Measurements from ENCODE around the gene SP6. TPM values are rescaled to one million over a fixed set of nuclear protein-coding genes. Genes with fewer than 3 reads are reported as not detected.

SP6 gene
- total RNA-seq, 1 experiment from 2014 or later, result 3.3 TPM

DNA sequence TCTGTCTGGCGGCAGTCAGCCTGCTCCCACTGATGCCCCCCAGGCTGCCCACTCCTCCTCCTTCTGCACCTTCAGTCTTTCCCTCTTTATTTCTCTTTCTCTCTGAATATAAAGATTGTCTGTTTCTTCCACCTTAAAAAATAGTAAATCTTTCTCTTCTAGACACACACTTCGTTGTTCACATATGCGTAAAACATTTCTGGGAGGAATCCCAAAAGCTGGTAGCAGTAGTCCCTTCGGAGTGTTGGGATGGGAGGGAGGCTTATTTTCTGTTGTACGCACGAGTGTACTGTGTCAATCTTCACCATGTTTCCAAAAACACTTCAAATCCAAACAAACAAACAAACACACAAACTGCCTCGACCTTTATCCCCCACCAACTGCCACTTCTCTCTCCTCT, 39.3 kb downstream of the SP6 start:
- TF ChIP-seq E2F1 (CRISPR knock-in tag; IDR thresholded peaks at IDR 0.05) (no peak), HMGA2 (CRISPR knock-in tag; IDR thresholded peaks at IDR 0.05) (no peak), ZBTB21 (CRISPR knock-in tag; IDR thresholded peaks at IDR 0.05; ENCODE audit: borderline replicate concordance) (no peak), ZNF416 (CRISPR knock-in tag; IDR thresholded peaks at IDR 0.05) (no peak), RORB (CRISPR knock-in tag; IDR thresholded peaks at IDR 0.05) (no peak), ZSCAN18 (CRISPR knock-in tag; IDR thresholded peaks at IDR 0.05) (no peak), ZNF219 (CRISPR knock-in tag; IDR thresholded peaks at IDR 0.05; ENCODE audit: borderline replicate concordance) (no peak), GTF2I (CRISPR knock-in tag; conservative IDR thresholded peaks at IDR 0.05) (no peak), FOXK1 (CRISPR knock-in tag; IDR thresholded peaks at IDR 0.05) (no peak), NFYB (CRISPR knock-in tag; conservative IDR thresholded peaks at IDR 0.05; ENCODE audit: low read depth) (no peak), TP53 (CRISPR knock-in tag; IDR thresholded peaks at IDR 0.05) (no peak), OVOL2 (CRISPR knock-in tag; IDR thresholded peaks at IDR 0.05; ENCODE audit: borderline replicate concordance) (no peak), ZNF425 (CRISPR knock-in tag; conservative IDR thresholded peaks at IDR 0.05) (no peak), KAT7 (CRISPR knock-in tag; IDR thresholded peaks at IDR 0.05; ENCODE audit: borderline replicate concordance) (no peak), HMGXB4 (CRISPR knock-in tag; IDR thresholded peaks at IDR 0.05) (no peak), PRRX2 (CRISPR knock-in tag; IDR thresholded peaks at IDR 0.05) (no peak), NFE2L1 (CRISPR knock-in tag; IDR thresholded peaks at IDR 0.05) (no peak)
- TF ChIP-seq, protein P1, sequence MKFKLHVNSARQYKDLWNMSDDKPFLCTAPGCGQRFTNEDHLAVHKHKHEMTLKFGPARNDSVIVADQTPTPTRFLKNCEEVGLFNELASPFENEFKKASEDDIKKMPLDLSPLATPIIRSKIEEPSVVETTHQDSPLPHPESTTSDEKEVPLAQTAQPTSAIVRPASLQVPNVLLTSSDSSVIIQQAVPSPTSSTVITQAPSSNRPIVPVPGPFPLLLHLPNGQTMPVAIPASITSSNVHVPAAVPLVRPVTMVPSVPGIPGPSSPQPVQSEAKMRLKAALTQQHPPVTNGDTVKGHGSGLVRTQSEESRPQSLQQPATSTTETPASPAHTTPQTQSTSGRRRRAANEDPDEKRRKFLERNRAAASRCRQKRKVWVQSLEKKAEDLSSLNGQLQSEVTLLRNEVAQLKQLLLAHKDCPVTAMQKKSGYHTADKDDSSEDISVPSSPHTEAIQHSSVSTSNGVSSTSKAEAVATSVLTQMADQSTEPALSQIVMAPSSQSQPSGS (CRISPR knock-in tag; IDR thresholded peaks at IDR 0.05; ENCODE audit: borderline replicate concordance, low read depth), result no peak
- CTCF ChIA-PET, result no interaction called here
- H3K4me3 Mint-ChIP-seq, result no peak overlapping the region

DNA sequence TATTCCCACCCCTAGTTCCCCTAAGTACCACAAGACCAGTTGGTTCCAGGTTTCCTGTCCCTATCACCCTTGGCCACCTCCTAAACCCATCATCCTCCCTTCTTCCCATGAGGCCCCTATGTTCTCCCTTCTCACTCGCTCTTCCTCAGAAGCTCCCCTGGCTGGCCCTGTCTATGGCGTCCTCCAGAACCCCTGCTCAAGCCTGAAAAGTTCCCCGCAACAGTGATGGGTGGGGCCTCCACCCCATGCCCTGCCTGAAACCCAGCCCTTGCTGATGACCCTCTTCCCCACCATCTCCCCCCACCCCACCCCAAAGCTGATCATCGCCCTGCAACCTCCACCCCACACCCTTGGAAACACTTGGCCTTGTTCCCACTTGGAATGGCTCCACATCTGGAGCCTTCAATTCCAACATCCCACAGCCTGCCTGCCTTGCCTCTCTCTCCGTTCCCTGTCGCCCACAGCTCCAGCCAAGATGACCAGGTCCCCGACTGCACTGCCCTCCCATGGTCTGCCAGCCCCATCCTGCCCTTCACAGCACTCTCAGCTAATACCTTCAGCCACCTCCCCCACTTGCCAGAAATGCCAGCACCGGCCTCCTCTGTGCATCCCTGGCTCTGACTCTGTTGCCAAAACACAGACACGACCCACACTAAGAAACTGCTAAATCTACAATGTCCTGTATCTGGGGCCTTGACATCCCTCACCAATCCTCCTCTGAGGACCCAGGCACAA, 39.9 kb downstream of the SP6 start:
- DNase-seq (ENCODE audit: low spot score), result no peak
- H3K27ac Mint-ChIP-seq, result no peak overlapping the region
- ChIA-PET POLR2A (interaction anchor here (0.6 kb wide), 1 partner anchor 69 kb away, joined by 3 read pairs; no protein-coding TSS in a partner anchor), CTCF (interaction anchor here (1.0 kb wide), 1 partner anchor 167 kb away, joined by 3 read pairs; no protein-coding TSS in a partner anchor)
- no peak overlapping the region for H3K4me3 Mint-ChIP-seq
- H3K4me1 Mint-ChIP-seq, result peaks cover 6% of the 10 kb centered on the region
- H3K36me3 Mint-ChIP-seq, result no peaks in the 10 kb centered on the region
- no peaks in the 10 kb centered on the region for H3K9me3 Mint-ChIP-seq
- ATAC-seq, result no peak
- TF ChIP-seq GABPB1 (CRISPR knock-in tag; IDR thresholded peaks at IDR 0.05) (no peak), ETV6 (CRISPR knock-in tag; IDR thresholded peaks at IDR 0.05) (no peak), JAZF1 (CRISPR knock-in tag; IDR thresholded peaks at IDR 0.05) (no peak), OVOL2 (CRISPR knock-in tag; IDR thresholded peaks at IDR 0.05; ENCODE audit: borderline replicate concordance) (no peak), ZNF423 (CRISPR knock-in tag; IDR thresholded peaks at IDR 0.05) (no peak), MXD4 (CRISPR knock-in tag; IDR thresholded peaks at IDR 0.05; ENCODE audit: borderline replicate concordance) (no peak), EMX1 (CRISPR knock-in tag; IDR thresholded peaks at IDR 0.05) (no peak)
- TF ChIP-seq, protein P2, sequence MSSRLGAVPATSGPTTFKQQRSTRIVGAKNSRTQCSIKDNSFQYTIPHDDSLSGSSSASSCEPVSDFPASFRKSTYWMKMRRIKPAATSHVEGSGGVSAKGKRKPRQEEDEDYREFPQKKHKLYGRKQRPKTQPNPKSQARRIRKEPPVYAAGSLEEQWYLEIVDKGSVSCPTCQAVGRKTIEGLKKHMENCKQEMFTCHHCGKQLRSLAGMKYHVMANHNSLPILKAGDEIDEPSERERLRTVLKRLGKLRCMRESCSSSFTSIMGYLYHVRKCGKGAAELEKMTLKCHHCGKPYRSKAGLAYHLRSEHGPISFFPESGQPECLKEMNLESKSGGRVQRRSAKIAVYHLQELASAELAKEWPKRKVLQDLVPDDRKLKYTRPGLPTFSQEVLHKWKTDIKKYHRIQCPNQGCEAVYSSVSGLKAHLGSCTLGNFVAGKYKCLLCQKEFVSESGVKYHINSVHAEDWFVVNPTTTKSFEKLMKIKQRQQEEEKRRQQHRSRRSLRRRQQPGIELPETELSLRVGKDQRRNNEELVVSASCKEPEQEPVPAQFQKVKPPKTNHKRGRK (CRISPR knock-in tag; IDR thresholded peaks at IDR 0.05; ENCODE audit: borderline replicate concordance), result no peak
- no peaks in the 10 kb centered on the region for H3K27me3 Mint-ChIP-seq (ENCODE audit: low read depth)

More for the DNA sequence above, 39.3 kb downstream of the SP6 start:
- Mint-ChIP-seq H3K27ac (no peak overlapping the region), H3K9me3 (no peaks in the 10 kb centered on the region), H3K4me1 (peaks cover 6% of the 10 kb centered on the region), H3K36me3 (no peaks in the 10 kb centered on the region), H3K27me3 (ENCODE audit: low read depth) (no peaks in the 10 kb centered on the region)
- DNase-seq (ENCODE audit: low spot score) (no peak), ATAC-seq (no peak)
- POLR2A ChIA-PET, result no interaction called here

Data from WTC11 (cell line).